Stimulated activated CD4-positive, alpha-beta T cell treated with anti-CD3 and anti-CD28 coated beads, Interleukin-2, amount 100 ng/mL, for 4 hours (primary cell): ENCODE measurements around the gene KLHL21.
A peak's percentile ranks its signal among the peaks of the same experiment; 100 is the strongest.
"Not testable (repeated sequence)": the region's sequence is repeated elsewhere in the genome, so short reads cannot be mapped to it uniquely, and the experiment has no call there.

ENCODE experiments used
- DNase-seq: peaks from one replicate; pipeline ENCODE4 v3.0.0-alpha.2; 2020; ENCODE audit warnings: low read depth

Gene KLHL21

DNA sequence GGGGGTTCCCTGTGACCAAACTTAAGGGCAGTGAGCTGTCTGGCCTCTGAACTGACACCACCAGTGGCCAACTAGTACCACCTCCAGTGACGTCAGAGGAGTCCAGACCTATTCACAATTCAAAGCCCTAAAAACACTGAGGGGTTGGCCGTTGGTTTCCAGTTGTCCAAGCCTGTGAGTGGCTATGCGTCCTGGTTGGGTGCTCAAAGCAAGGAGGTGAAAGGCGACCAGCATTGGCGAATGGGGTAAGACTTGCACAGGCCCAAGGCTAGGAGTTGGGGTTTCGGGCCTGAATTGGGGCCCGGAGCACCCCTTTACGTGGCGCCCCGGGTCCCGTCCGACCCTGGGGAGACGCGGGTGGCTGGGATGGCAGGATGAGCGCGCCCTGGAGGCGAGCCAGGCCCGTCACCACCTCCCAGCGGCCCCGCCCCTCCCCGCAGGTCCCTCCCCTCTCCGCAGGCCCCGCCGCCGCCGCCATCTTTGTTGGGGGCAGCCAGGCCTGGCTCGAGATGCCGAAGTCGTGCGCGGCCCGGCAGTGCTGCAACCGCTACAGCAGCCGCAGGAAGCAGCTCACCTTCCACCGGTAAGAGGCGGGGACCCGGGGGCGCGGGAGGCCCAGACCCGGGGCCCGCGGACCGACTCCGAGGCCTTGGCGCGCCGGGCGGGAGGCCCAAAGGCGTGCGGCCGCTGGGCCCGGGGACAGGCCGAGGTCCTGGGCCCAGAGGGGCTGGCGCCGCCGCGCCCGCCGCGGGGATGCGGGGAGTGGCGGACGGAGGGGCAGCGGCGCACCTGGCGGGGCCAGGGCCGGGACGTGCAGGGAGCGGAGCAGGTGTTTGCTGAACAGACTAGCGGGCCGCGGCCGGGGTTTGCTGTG, 22.3 kb upstream of the KLHL21 start, which contains the start of gene THAP3:
TSS of gene THAP3 (plus strand) at position 159 of the 874 bp plus-strand sequence. CDS start at position 510, 351 bp downstream.
- DNase-seq = peak; percentile 80

DNA sequence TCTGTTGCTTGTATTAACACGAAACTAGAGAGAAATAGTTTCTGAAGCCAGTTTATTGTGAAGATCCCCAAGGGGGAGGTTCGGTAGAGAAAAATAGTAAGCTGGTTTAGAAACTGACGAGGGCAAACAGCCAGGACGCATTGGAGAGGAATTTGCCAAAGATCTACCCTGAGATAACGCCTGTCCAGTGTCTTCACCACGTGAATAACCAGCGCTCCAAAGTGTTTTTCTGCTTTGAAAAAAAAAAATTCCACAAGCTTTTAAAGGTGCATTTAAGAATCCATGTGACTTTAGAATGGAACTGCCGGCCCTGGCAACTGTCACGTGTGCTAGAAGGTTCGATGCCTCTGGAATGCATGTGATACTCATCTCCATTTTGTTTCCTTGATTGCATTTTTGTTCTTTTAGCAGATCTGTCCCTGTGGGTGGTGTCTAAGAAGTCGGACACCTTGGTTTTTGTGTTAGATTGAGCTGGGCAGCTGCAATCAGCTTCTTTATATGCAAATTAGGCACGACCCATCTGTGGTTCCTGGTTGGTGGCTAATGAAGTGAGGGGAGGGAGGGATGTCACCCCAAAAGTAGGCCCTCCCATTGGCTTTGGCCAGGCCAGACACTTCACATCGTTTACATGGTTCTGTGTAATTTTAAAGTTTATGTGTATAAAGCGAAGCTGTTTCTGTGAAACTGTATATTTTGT, 20.7 kb upstream of the KLHL21 start:
- DNase-seq = no peak

DNA sequence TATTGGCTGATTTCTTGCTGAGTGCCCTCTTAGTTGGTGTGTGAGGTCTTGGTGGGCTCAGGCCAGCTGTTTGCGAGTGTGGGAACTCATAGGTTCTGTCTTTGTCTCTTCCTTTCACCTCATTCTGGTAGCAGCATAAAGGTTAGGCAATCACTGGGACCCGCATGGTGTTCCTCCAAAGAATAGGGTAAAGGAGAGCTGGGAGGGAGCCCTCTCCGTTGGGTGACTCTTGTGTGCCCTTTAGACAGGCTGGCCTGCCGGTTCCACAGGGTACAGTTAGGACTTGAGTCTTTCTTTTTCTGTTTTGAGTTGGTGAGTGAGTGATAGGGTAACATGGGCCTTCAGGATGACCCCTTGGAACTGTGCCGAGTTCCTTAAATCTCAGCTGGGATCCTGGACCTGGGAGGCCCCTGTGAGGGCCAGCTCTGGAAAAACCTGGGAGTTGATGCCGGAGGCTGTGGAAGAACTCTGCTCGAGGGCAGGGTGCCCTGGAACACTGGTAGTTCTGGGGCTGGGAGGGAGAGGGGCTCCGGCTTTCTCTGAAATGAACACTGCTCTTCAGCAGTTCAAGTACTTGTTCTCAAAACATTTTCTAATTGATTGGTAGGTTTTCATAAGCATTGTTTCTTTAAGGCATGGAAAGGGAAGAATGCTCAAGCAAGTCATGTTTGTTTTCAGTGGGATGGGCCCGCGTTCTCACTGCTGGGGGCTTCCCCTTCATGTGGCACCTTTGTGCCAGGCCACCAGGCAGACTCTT, 19.9 kb upstream of the KLHL21 start:
- DNase-seq = no peak

DNA sequence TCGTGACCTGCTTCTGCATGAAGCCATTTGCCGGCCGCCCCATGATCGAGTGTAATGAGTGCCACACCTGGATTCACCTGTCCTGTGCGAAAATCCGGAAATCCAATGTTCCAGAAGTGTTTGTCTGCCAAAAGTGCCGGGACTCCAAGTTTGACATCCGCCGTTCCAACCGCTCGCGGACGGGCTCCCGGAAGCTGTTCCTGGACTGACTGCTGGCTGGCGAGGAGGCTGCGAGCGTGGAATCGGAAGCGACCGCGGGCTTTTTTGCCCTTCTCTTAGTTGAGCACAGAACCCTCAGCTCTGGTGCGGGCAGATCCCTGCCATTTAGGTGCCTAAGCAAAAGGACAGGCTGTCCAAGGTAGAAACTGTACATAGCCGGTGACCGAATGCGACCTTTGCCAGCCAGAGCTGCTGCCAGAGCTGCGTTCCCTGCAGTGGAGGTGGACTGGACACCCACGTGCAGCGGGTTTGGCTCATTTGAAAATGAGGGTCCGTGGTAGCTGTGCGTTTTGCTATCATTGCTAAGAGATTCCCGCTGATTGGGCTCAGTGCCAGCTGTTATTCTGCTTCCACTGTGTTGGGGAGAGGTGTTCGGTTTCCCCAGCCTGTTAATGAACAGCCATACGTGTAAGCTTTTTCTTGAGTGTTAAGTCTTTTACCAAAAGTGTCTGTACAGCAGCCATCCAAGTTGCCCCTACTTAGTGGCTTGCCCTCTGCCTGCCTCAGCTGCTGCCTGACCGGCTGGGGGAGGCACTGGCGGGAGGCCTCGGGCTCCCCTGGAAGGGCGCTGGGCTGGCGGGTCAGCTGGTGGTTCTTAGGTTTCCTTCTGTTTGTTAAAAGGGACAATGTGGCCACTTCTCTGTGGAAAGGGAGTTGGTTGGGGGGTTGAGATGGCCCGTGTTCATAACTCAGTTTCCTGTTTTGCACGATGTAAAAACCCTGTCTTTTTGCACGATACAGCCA, 19.0 kb upstream of the KLHL21 start:
- DNase-seq = no peak

DNA sequence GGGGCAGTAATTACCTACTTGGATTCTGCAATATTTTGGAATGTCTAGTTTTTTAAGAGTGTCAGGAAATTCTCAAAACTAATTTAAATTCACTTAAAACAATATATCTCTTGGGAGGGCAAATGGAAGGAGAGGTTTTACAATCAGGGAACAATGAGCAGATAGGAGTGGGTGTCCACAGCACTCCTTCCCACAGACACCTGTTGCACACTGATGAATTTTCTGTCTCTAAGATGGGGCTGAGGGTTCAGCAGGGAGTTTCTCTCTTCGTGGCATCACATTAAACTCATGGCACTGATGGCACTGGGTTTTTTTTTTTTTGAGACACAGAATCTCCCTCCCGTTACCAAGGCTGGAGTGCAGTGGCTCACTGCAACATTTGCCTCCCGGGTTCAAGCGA, 16.4 kb upstream of the KLHL21 start:
- DNase-seq = no peak

DNA sequence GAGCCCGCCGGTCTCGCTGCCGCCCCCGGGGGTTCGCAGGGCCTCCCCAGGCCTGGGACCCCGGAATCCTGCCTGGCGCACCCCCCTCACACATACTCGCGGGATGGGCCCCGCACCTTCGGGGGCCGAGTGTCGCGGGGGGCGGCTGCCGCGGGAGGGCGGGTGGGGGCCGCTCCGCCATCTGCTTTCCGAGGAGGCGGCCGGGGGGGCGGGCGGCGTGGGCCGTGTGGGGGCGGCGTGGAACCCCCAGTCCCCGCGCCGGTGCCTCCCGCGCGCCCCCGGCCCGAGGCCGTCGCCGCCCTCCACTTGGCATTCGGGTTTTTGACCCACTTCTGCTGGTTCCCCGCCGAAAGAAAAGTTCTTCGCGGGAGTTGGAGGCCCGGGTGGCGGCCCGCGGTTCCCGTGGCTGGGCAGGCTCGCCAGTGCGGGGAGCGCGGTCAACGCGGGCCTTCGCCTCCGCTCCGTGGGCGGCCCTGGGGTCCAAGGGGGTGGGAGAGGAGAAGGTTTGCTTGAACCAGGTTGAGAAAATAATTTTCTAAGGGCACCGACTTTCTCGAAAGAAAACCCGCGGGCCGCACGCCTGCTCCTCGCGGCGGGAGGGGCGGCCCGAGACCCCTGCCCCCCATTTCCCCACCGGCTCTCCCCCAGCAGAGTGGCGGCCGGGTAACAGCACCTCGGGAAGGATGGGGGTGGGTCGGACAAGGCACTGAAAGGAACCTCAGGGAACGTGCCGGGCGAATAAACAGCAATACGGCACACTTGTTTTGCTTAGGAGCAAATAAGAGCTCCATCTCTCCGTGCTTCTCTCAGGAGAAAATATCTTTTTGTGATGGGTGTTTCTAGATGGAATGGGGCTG, 12.5 kb upstream of the KLHL21 start:
- no peak for DNase-seq

DNA sequence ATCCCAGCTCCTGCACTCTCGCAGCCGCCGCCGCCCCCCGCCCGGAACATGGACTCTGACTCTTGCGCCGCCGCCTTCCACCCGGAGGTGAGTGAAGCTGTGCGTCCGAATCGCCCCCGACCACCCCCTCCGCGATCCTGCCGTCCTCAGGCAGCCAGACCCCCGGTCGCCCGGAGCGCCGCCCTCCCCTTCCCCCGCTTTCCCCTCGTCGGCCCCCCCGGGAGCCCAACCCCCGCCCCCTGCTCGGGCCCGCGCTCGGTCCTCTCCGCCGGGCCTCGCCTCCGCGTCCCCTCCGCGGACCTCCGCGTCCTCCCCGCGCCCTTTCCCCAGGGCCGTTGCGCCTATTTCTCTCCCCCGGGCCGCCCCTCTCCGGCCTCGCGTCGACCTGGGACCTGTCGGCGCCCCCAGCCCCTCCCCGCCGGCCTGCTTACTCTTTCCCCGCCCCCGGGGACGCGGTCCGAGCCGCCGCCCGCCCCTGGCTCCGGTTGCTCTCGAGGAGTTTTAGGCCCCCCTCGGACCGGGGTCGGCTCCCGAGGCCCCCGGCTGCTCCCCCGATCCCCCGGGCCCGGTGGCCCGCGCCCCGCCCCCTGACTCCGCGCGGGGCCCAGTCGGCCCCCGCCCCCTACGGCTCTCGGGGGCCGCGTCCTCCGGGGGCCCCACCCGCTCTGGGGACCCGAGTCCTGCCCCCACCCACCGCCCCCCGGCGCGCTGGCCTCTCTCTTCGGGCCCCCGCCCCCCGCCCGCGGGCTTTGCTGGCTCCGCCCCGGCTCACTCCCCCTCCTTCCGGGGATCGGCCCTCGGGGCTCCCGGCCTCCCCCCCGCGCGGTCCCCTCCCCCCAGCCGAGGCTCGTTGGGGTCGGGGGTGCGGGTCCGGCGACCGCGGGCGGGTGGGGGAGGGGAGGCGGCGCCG, 11.6 kb upstream of the KLHL21 start:
- DNase-seq = peak; percentile 53

DNA sequence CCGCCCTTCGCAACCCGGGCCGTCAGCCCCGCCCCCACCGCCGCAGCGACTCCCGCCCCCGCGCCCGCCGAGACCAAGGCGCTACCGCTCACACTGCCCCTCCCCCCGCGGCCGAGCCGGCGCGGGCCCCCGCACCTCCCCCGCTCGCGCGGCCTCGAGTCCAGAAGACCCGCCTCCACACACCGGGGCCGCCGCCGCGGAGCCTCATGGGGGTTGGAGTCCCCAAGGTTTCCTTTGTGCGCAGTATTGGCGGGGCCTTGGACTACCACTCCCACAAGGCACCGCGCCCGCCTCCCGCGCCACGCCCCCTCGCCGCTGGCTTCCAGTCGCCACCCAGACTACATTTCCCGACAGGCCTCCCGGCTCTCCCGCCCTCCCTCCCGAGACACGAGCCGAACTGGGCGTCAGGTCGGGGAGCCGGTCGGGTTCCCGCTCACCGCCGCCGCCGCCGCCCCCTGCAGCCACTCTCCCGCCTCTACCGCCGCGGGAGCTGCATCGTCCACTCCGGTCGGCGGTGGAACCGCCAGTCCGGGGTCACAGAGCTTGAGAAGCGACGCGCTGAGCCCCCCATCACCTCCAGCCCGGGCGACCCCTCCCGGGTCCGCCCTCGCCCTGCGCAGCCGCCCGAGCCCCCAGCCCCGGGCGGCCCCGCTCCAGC, 10.8 kb upstream of the KLHL21 start, which contains the start of gene PHF13:
TSS of gene PHF13 (plus strand) at position 371 of the 658 bp plus-strand sequence. CDS start 336 bp downstream, outside the sequence.
- DNase-seq = peak; percentile 99

DNA sequence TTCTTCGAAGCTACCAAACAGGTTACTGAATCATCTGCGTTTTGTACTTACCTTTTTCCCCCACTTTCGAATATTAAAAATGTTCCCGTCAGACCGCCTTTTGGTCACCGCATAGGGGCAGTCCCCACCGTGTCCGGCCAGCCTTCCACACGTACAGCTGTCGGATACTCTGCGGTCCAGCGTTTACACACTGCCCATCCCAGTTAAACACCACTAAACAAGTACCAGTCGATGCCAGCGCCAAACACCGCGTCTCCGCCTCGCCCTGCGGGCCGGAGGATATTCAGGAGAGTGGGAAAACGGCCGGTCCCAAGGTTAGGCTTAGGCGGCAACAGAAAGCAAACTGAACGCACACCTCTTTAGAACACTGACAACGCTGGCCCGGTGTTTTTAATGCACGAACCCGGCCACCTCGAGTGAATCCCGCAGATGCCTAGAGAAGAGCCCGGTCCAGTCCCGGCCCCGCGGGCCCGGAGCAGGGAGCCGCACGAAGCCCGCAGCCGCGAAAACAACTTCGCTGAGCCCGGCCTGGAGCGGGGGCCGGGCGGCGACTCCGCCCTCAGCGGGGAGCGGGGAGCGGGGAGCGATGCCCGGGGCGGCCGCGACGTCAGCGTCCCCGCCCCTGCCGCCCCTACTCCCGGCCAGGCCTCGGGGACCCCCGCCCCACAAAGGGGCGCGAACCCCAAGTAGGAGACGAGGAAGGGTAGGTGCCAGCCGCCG, 10.1 kb upstream of the KLHL21 start:
- DNase-seq = no peak

DNA sequence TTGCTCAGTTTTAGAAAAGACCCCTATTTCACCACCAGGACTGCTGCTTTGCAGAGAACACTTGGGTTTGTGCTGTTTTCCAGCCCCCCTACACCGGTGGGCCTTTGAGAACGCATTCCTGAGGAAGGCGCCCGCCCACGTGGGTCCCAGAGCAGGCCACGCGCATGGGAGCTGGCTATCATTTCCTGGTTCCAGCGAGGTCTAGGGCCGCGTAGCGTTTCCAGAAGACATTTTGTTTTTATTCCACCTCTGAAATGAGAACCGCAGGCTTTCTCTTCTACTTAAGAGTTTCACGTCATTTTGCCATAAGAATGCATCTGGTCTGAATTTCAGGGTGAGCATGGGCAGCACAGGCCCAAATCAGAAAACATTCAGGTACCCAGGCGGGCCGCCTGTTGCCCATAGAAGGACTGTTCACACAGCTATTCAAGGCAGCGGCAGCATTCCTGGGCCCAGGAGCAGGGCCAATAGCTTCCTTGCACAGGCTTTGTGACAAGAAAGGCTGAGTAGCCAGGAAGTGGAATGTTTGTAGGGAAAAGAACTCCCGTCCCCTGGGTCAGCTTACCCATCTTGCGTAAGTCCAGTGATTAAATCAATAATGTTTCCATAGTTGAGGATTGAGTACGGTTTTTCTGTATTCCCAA, 1.4 kb upstream of the KLHL21 start:
- DNase-seq = no peak

DNA sequence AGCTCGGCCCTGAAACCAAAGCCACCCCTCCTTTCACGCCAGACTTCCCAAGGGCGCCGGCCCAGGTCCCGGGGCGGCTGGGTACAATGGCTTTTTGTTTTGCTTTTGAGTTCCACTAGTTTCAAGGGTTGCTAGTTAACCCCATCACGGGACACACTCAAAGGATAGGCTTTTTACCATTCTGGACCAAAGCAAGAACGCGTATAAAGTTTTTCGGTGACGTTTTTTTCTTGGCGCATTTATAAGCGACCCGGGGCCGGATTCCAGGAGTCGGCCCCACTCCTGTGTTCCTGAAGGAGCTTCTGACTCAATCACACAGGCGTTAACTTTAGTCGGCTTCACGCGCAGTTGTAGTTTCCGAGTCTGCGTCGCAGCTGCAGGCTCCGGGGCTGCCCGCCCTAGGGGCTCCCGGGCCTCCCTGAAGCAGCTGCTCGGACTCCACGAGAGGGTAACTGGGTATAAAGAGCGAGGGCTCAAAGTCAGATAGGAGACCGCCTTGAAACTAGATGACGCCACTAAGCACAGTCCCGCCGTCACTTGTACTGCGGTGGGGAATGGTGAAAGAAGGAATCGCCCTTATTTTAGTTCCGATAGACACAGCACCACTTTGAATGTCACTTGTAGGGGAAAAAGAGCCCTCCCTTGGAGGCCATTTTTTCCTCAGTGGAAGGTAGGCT, 707 bp upstream of the KLHL21 start:
- DNase-seq = peak; percentile 29

DNA sequence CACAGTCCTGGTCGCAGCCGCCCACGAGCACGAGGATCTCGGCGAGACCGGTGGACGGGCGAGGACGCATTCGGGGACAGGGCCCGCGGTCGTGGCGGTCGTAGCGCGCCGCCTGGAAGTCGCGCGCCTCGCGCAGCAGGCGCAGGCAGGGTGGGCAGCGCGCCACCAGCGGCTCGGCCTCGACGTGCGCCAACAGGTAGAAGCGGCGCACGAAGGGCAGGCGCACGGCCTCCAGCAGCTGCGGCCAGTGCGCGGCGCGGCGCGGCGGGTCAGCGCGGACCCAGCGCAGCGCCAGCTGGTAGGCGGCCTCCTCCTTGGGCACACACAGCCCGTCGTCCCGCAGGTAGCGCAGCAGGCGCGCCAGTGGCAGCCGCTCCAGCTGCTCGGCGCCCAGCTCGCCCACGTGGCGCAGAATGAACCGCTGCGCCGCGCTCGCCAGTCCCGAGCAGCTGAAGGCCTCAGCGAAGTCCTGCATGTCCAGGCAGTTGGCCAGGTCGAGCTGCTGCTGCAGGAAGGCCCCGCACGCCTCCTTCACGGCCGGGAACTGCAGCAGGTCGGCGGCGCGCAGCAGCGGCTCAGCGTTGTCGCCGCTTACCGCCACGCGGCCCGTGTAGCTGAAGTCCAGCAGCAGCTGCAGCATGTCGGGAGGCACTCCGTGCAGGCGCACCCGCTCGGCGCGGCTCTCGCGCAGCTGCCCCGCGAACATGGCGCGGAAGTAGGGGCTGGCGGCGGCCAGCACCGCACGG, 573 bp downstream of the KLHL21 start:
- DNase-seq = no peak

DNA sequence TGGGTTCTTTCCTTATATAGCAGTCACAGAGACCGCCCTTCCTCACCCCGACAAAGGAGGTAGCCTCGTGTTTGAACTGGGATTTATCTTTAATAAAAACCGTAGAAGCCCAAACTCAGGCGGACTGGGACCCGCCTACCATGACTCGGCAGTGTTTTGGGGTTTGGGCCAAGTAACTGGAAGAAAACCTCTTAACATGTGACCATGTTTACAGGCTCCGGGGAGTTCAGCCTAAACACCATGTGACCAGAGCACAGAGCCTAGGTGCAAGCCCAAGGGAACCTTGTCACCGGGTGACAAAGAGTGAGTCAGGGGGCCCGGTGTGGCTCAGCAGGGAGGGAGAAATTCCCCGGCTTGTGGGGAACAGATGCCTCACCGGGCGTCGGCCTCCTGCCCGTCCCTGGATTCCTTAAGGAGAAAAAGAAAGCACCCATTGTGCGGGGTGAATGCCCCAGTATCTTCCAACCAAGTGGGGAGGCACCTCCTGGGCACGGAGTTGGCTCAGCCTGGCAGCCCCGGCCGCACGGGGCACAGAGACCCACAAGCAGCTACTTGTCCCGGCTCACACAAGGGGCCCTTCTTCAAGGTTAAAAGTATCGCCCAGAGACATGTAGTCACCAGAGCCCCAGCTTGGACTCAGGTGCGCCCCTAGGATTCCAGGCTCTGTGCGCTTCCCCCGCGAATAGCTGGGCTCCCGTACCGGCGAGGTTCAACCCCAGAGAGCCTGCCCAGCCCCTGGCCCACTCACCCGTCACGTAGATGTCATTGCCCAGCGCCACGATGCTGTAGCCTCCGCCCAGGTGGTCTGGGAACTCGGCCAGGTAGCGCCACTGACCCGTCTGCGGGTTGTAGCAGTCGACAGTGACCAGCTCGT, 1.4 kb downstream of the KLHL21 start:
- DNase-seq = peak; percentile 82

DNA sequence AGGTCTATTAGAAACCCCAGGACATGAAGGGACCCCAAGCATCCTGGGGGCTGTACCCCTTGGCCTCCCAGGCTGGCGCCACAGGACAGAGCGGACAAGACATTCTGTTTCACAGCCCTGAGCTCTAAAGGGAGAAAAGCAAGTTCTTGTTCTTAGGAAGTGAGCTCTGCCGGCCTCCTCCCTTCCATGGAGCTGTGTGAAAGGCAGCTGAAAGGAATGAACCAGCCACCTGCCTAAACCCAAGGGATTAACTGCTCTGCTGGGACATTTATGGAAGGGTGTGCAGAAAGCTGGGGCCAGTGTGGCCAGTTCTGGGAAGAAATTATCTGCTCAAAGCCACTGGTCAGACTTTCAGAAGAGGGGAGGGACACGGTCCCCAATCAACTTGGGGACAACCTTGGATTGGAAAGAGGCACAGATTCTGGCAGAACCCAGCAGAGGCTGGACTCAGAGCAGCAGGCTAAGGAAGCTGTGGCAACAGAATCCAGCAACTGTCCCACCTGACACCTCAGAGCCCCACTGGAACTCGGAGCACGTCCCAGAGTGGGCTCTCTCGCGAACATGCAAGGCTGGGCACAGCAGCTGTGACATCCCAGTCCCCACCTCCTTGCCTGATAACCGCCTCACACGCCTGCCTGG, 2.1 kb downstream of the KLHL21 start:
- DNase-seq = no peak

DNA sequence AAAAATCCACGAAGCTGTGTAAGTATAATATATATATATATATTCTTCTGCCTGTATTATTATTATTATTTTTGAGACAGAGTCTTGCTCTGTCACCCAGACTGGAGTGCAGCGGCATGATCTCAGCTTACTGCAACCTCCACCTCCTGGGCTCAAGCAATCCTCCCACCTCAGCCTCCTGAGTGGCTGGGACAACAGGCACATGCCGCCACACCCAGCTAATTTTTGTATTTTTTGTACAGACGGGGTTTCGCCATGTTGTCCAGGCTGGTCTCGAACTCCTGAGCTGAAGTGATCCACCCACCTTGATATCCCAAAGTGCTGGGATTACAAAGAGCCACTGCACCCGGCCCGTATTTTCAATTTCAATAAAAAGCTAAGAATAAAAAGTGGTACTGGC, 2.7 kb downstream of the KLHL21 start:
- not testable (repeated sequence) for DNase-seq
